Gastroesophageal sphincter (tissue), 3 donors: Measurements from ENCODE around the gene CEP63.

Experiments
- POLR2A ChIP-seq, 2 donors: fragments of 450-650 bp; IDR thresholded peaks; one replicate each; pipeline ENCODE4 v1.6.1; 2017; ENCODE audit warnings: antibody characterized with exemption in 2 of 2, mild to moderate bottlenecking in 2 of 2, moderate library complexity in 1 of 2
- TF ChIP-seq, protein P1 (sequence below), 4 experiments: fragments of 200-600 bp in 2 of 4; fragments of 450-650 bp in 2 of 4; sonication (generic) in 1 of 4; IDR thresholded peaks; one replicate each; pipeline ENCODE4 v1.5.1; 2017 to 2019; ENCODE audit warnings: antibody characterized with exemption in 4 of 4, mild to moderate bottlenecking in 2 of 4, moderate library complexity in 2 of 4

DNA sequence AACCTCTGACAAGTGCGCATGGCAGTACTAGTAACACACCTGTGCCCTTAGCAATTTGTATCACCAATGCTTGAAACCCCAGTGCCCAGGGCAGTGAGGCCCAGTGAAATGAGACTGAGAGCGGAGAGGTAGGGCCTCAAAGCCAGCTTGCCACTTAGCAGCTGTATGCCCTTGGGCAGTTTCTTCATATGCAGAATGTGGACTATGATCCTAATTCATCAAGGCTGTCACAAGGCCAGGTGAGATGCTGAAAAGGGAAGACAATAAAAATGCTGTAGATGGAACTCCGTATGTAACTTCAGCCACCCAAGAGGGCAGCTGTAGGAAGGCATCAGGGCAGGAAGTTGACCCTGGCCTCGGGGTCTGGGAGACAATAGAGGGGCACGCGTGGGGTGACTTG lies 90.6 kb downstream of the CEP63 start:
- TF ChIP-seq, protein P1, sequence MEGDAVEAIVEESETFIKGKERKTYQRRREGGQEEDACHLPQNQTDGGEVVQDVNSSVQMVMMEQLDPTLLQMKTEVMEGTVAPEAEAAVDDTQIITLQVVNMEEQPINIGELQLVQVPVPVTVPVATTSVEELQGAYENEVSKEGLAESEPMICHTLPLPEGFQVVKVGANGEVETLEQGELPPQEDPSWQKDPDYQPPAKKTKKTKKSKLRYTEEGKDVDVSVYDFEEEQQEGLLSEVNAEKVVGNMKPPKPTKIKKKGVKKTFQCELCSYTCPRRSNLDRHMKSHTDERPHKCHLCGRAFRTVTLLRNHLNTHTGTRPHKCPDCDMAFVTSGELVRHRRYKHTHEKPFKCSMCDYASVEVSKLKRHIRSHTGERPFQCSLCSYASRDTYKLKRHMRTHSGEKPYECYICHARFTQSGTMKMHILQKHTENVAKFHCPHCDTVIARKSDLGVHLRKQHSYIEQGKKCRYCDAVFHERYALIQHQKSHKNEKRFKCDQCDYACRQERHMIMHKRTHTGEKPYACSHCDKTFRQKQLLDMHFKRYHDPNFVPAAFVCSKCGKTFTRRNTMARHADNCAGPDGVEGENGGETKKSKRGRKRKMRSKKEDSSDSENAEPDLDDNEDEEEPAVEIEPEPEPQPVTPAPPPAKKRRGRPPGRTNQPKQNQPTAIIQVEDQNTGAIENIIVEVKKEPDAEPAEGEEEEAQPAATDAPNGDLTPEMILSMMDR (IDR thresholded peaks at IDR 0.05): no peak
- no peak for TF ChIP-seq POLR2A (IDR thresholded peaks at IDR 0.05)
